K562 (cell line): ENCODE measurements around the gene PRDX1. TPM values are rescaled to one million over a fixed set of nuclear protein-coding genes. Genes with fewer than 3 reads are reported as not detected.
A peak's percentile ranks its signal among the peaks of the same experiment; 100 is the strongest.

Source experiments
- ARID1B ChIP-seq: fragments of 450-650 bp; IDR thresholded peaks from 2 replicates; pipeline ENCODE4 v1.6.1; 2016; ENCODE audit warnings: antibody characterized with exemption, mild to moderate bottlenecking, inconsistent platforms
- ATF7 ChIP-seq: fragments of 450-650 bp; IDR thresholded peaks from 2 replicates; pipeline ENCODE4 v1.7.1; 2014; ENCODE audit warnings: mild to moderate bottlenecking, moderate library complexity
- CSDE1 ChIP-seq, 2 experiments: fragments of 450-650 bp; IDR thresholded peaks; 2 replicates each; pipeline ENCODE4 v1.6.1; 2016; ENCODE audit warnings: mild to moderate bottlenecking in 1 of 2
- HSF4 ChIP-seq: fragments of 250-450 bp; sonication (Bioruptor Pico); IDR thresholded peaks from 2 replicates; pipeline ENCODE4 v2.1.2; 2022; ENCODE audit warnings: mild to moderate bottlenecking, moderate library complexity, borderline replicate concordance
- IRF2 ChIP-seq: sonication (generic); formaldehyde crosslinking; IDR thresholded peaks from 2 replicates; pipeline ENCODE4 v1.8.1; 2022; ENCODE audit warnings: mild to moderate bottlenecking, missing genetic modification reagents
- KAT7 ChIP-seq: sonication (generic); formaldehyde crosslinking; IDR thresholded peaks from 2 replicates; pipeline ENCODE4 v1.8.0; 2022; ENCODE audit warnings: missing genetic modification reagents, mild to moderate bottlenecking, borderline replicate concordance
- KDM5B ChIP-seq: fragments of 200-600 bp; sonication (generic); IDR thresholded peaks from 2 replicates; pipeline ENCODE4 v1.6.1; 2012; ENCODE audit warnings: low read depth, mild to moderate bottlenecking, moderate library complexity, low read length, control low read depth, inconsistent platforms; ENCODE audit not compliant: insufficient replicate concordance
- KLF16 ChIP-seq: IDR thresholded peaks from 2 replicates; pipeline ENCODE4 v1.6.1; 2016; ENCODE audit warnings: antibody characterized with exemption
- MLLT1 ChIP-seq, 2 experiments: fragments of 450-650 bp; IDR thresholded peaks; 2 replicates each; pipeline ENCODE4 v1.6.1; 2016
- NFYB ChIP-seq: IDR thresholded peaks from 2 replicates; pipeline ENCODE4 v1.6.1; 2011; ENCODE audit warnings: mild to moderate bottlenecking, moderate library complexity; ENCODE audit not compliant: insufficient read length; ENCODE audit errors: extremely low read depth
- NKRF ChIP-seq: fragments of 450-650 bp; IDR thresholded peaks from 2 replicates; pipeline ENCODE4 v1.6.1; 2016; ENCODE audit warnings: borderline replicate concordance
- RBM17 ChIP-seq: fragments of 200-400 bp; formaldehyde crosslinking; IDR thresholded peaks from 2 replicates; pipeline ENCODE4 v1.6.1; 2017; ENCODE audit warnings: low read depth, mild to moderate bottlenecking, low read length, borderline replicate concordance
- SIN3A ChIP-seq, 2 experiments: fragments of 150-350 bp in 1 of 2; IDR thresholded peaks; 2 replicates each; pipeline ENCODE4 v1.6.1; 2011 to 2016; ENCODE audit warnings: borderline replicate concordance in 2 of 2, low read depth in 2 of 2, low read length in 2 of 2, mild to moderate bottlenecking in 2 of 2, moderate library complexity in 2 of 2; ENCODE audit not compliant: control insufficient read depth in 1 of 2
- YY1 ChIP-seq, 3 experiments: IDR thresholded peaks; 2 replicates each; pipeline ENCODE4 v1.6.1; 2011; ENCODE audit warnings: low read length in 2 of 3, mild to moderate bottlenecking in 2 of 3, moderate library complexity in 2 of 3, borderline replicate concordance in 1 of 3, control low read depth in 1 of 3, low read depth in 1 of 3; ENCODE audit not compliant: insufficient read depth in 3 of 3, insufficient replicate concordance in 2 of 3, control insufficient read depth in 1 of 3, insufficient read length in 1 of 3; ENCODE audit errors: extremely low read depth in 1 of 3
- polyA plus RNA-seq, 8 experiments: library from polyadenylated mRNA; depleted of rRNA in 4 of 8; stranded (reverse) in 5 of 8; unstranded in 3 of 8; fragments of >200 nt; fragmentation: Nextera tagmentation in 2 of 8; fragmentation: Illumina TruSeq in 1 of 8; extraction: Ambion mirVana in 2 of 8; extraction: Trizol in 1 of 8; gene quantifications; 2 replicates each; pipeline versions ENCODE4 v1.2.1 to v1.2.3, GENCODE V29; 2011 to 2014; ENCODE audit warnings: inconsistent platforms in 1 of 8, missing spikeins in 1 of 8
- total RNA-seq, 7 experiments: library from RNA; depleted of rRNA in 6 of 7; stranded (reverse); fragments of >200 nt in 6 of 7; fragmentation: Illumina TruSeq in 2 of 7; extraction: Trizol in 2 of 7; gene quantifications; 2 replicates each; pipeline versions ENCODE4 v1.2.1 to v1.2.3, GENCODE V29; 2011 to 2021; ENCODE audit warnings: low replicate concordance in 1 of 7
- TF ChIP-seq, protein P1 (sequence below): fragments of 250-450 bp; sonication (Bioruptor Pico); IDR thresholded peaks from 2 replicates; pipeline ENCODE4 v1.9.0; 2021; ENCODE audit warnings: mild to moderate bottlenecking, inconsistent platforms
- TF ChIP-seq, protein P2 (sequence below): fragments of 250-450 bp; sonication (Bioruptor Pico); IDR thresholded peaks from 2 replicates; pipeline ENCODE4 v1.8.0; 2021; ENCODE audit warnings: moderate library complexity, mild to moderate bottlenecking, inconsistent platforms

The PRDX1 gene
- total and polyA plus RNA-seq, 9 of the 15 experiments (the other 6 are each of a cell fraction or from before 2014, with no cell fraction given), result 748 to 2,388 (median 1,045) TPM

DNA sequence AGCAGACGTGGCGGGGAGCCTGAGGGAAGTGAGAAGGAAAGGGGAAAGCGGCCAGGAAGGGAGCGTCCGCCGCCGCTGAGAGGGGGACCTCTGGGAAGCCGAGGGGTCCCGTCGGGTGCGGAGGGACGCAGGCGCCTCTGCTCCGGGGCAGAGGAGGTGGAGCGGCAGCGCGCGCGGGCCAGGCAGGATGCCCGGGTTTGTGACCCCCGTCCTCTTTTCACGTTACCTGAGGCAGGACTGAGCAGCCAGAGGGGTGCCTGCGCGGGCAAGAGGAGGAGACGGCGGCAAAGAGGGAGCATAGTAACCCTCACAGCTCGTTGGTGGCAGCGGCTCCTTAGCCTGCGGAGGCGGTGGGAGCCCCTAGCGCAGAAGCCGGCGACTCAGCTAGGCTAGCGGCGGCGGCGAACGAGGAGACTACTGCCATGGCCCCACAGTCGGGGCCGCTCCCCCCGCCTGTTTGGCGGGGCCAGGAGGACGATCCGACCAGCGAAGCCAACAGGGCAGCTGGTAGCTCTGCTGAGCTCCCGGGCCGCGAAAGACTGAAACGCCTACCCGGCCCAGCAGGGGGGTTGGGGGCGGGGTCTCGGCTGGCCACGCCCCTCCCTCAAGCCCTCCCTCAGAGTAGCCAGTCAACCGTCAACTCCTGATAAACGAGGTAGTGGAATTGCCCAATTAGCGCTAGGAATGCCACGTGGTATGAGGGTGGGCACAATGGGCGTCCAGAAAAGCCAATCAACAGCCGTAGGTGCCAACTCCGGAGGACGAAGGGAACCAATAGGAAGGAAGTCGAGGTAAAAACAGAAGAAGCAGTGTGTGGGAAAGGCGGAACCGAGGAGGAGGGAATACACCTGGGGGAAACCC lies 30.8 kb downstream of the PRDX1 start, which contains the start of gene TESK2 (continued):
- TF ChIP-seq, protein P1, sequence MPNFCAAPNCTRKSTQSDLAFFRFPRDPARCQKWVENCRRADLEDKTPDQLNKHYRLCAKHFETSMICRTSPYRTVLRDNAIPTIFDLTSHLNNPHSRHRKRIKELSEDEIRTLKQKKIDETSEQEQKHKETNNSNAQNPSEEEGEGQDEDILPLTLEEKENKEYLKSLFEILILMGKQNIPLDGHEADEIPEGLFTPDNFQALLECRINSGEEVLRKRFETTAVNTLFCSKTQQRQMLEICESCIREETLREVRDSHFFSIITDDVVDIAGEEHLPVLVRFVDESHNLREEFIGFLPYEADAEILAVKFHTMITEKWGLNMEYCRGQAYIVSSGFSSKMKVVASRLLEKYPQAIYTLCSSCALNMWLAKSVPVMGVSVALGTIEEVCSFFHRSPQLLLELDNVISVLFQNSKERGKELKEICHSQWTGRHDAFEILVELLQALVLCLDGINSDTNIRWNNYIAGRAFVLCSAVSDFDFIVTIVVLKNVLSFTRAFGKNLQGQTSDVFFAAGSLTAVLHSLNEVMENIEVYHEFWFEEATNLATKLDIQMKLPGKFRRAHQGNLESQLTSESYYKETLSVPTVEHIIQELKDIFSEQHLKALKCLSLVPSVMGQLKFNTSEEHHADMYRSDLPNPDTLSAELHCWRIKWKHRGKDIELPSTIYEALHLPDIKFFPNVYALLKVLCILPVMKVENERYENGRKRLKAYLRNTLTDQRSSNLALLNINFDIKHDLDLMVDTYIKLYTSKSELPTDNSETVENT (CRISPR knock-in tag), result no peak
- TF ChIP-seq NFYB, result peak; percentile 33
- TF ChIP-seq ARID1B, result 0 out of 2 replicates have a peak, but pooled peaks have one; percentile 24
- TF ChIP-seq KLF16, result no peak
- TF ChIP-seq, protein P2, sequence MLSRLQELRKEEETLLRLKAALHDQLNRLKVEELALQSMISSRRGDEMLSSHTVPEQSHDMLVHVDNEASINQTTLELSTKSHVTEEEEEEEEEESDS (CRISPR knock-in tag), result no peak
- TF ChIP-seq KAT7 (CRISPR knock-in tag), result no peak
- TF ChIP-seq CSDE1 (IDR thresholded peaks at IDR 0.05), result no peak
- TF ChIP-seq YY1 (IDR thresholded peaks at IDR 0.05; ENCODE audit: borderline replicate concordance in 1 of 3, control insufficient read depth in 1 of 3, extremely low read depth in 1 of 3, insufficient read depth in 3 of 3, insufficient read length in 1 of 3, insufficient replicate concordance in 2 of 3, low read depth in 1 of 3, low read length in 2 of 3), result peak in 2 of 3 experiments; percentile 30 to 39
- TF ChIP-seq RBM17, result no peak
- no peak for TF ChIP-seq HSF4
- TF ChIP-seq NKRF, result peak; percentile 57
- TF ChIP-seq KDM5B, result no peak
- TF ChIP-seq IRF2 (CRISPR knock-in tag), result no peak
- TF ChIP-seq ATF7, result peak; percentile 47
- TF ChIP-seq MLLT1 (IDR thresholded peaks at IDR 0.05), result 0 out of 4 replicates have a peak, but pooled peaks of 1 of the 2 experiments have one; percentile 23
- peak in 1 of 2 experiments; percentile 26; a peak in 1 of 4 replicates for TF ChIP-seq SIN3A (IDR thresholded peaks at IDR 0.05; ENCODE audit: borderline replicate concordance in 2 of 2, control insufficient read depth in 1 of 2, low read depth in 2 of 2, low read length in 2 of 2)
